NCI-H1105 treated with DMSO at 0.1 percent for 48 hours (cell line): ENCODE data around the gene CPVL.

Experiments
- DNase-seq: peaks from one replicate; lab custom pipeline; 2025; lab: John Stamatoyannopoulos, UW

CPVL gene

DNA sequence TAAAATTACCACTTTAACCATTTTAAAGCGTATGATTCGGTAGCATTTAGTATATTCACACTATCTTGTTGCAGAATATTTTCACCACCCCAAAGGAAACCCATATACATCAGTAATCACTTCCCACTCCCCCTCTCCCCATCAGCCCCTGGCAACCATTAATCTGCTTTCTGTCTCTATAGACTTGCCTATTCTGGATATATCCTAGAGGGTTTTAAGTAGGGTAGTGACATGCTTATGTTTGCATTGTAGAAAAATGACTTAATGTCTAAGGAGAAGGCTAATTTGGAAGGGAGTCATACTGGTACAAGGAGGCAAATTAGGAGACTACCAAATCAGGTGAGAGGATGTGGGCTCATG, 145.6 kb downstream of the CPVL start:
- DNase-seq: no peak

DNA sequence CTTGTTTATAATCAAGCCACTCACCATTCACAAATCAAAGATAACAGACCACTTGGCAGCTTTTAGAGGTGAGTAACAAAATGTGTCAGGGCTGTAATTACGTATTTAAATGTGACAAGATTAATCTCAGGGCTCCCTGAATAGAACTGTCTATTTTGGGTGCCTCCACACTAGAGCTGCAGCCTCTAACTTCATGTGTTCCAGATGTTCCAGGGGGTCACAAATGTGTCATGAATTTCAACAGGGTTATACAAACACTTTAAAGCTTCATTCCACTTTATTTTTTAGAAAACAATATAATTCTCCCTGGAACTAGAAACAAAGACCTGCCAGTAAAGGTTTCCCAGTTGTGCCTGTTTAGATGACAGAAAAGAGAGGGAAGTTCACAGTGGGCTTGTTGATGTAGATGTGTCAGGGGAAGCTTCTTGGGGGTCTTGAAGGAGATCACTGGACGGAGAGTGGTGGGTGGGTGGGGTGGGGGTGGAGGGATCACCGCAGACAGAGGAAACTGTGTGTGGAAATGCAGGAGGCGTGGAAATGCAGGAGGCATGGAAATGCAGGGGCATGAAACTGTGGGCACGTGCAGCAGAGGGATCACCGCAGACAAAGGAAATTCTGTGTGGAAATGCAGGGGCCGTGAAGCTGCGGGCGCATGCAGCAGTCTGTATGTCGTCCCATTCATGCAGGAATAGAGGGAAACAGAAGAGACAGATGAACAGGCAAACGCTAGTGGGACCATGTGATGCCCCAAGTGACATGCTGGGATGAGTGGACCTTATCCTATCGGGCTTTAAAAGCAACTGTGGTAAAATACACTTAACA, 146.2 kb downstream of the CPVL start:
- DNase-seq: no peak

DNA sequence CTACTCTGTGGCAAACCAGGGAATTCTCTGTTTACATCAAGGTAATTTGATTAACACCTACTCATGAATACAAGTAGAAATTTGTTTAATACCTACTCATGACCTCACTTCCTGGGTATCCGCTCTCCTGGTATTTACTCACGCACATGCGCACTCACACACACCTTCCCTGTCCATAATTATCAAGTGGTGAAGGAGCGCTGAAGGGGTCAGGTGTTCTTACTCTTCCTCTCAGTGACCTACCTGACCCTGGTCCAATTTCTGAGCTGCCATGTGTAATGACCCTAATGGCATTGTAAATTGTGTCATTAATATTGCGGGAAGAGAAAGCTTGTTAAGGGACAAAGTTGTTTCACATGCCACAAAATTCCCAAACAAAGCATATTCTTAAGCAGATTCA, 146.9 kb downstream of the CPVL start:
- DNase-seq: no peak

DNA sequence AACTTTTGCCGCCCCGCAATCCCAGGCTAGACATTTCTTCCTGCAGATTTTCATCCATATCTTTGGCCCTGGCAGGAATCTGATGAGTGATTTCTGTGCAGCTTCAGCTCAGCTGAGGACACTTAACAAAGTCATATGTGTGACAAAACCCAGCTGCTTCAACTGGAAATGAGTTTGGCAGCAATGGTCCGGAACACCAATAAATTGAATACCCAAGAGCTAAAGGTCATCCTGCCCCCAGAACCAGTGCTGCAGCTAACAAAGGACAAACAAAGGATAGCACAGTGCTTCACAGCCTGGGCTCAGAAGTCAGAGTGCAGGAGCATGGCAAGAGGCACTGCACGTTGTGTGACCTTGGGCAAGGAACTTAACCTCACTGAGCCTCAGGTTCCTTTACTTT, 148.2 kb downstream of the CPVL start:
- DNase-seq: no peak

DNA sequence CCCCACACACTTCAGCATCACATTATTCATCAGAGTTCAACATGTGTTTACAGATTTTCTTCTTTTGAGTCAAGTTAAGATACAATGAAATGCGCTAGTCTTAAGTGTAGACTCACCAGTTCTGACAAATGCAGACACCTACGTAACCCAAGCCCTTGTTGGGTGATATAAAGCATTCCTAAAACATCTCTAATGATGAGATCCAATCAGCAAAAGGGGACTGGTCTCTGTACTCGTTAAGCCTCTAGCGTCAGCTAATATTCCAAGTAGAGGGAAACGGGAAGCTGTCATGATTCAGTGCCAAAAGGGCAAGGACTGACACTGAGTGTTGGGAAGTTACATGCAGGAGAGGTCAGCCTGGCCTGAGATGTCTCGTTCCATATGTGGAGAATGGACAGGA, 149.5 kb downstream of the CPVL start:
- DNase-seq: no peak

DNA sequence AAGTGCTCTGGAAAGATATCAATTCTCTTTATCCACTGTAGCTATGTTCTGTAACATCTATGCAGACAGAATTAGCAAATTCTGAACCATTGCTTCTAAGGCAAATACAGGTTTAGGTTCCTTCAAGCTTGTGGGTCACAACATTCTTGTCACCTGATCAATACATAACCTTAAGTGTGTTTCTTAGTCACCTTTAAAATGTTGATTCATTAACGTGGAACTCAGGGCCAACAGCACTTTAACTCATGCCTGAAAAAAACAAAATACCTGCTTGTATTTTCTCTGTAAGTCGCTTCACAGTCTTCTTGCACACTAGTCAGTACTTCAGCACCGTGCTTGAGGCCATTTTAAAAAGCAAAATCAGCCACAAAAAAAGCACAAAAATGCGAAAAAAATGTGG, 153.0 kb downstream of the CPVL start:
- DNase-seq: no peak

DNA sequence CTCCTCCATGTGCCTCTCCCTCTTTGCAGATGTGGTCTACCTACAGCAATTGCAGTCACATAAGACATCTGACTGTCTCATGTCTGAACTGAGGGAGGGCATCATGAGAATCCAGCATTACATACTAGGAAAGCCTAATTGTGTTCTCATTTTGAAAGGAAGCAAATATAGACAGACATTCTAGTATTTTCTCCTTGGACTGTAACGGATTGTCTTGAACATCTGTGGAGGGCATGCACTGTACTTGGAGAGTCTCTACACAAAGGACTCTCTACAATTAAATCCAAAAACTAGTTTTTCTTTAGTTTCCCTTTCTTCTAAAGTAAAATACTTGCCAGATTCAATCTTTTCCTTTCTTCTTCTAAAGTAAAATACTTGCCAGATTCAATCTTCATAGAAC, 153.5 kb downstream of the CPVL start:
- no peak for DNase-seq

DNA sequence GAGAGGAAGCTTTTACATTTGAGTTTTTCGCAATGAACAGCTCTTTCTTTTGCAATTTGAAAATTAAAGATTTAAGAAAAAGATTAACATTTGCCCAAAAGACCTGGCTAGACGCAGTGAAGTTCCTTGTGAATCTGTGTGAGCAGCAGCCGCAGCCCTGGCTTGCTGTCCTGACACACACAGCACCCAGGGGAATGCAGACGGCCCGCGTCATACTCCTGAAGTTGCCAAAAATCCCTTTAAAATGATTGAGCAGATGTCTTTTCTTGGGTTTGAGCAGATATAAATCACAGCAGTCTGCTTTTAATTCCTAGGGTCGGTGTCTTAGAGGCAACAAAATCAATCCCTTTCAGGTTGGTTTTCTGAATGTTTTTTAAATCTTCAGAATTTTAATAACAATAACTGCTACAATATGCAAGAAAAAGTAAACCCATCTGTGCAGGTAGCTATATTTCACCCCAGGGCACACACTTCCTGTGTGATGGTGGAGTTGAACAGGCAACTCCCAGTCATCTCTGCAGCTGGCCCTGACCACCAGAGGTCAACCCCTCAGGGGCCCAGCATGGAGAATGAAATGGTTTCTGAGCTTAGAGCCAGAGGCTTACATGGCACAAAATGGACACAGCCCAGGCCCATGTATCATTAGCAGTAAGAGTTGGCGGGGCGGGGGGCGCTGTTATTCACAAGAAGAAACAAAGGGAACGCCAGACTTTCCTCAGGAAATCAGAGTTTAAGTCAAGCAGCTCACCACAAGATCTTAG, 156.0 kb downstream of the CPVL start:
- DNase-seq: no peak

DNA sequence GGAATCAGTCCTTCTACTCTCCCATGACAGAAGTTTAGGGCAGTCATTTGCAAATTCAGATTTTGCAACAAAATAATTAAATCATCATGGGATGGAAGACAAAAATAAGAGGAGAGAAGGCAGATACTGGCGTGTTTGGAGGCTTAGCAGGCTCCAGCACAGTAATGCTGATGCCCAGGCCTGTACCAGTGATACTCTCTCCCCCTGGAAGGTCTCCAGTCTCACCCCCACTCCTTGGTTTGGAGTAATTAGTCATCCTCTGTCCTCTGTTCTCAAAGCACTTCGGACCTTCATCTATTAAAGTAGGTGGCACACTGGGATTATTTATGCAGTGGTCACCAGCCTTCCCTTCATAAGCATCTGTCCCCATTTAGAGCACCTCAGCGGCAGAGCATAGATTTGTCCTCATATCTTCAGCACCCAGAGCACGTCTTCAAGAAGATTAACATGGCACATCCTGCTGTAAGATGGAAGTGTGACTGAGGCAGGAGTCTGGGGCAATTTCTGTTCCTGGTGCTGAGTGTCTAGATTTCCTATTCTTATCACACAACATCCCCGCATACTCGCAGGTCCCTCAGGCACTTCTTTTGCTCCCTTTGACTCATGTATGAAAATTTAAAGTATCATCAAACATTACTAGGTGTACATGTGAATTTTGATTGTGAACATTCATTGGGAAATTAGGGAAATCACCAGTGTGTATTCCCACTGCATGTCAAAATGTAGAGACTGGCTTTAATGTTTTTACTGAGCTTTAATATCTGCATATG, 156.9 kb downstream of the CPVL start:
- DNase-seq: no peak

DNA sequence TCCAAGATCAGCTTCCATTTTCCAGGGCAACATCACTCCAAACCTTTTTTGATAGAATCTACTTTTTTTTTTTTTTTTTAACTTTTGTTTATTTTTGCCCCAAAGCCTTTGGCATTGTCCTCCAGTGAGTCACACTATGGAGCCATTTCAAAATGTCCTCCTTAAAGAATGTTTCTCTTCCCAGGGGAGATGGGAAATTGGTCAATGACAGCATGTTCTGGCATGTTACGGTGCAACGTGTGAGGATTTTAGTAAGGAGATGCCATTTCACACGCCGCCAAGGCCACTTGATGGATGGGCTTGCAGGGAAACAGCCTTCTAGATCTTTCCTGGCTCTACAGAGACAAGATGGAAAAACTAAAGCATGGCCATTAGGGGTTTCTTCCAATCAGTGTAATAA, 157.5 kb downstream of the CPVL start:
- no peak for DNase-seq

DNA sequence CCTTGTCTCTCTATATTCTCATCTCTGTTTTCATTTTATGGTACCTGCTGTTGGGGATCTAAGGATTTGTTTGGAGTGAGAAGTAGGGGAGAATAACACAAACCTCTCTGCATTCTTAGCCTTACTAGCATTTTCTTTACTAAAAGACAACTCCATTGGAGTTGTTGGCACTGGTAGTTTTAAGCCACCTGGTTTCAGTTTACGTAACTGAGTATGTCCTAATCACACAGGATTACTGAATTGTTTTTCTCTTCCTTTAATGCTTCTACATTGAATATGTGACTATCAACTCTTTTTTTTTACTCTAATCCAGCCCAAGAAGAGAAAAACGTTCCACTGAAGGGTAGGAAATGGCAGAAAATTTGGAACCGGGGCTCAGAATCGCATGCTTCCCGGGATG, 158.2 kb downstream of the CPVL start:
- no peak for DNase-seq

DNA sequence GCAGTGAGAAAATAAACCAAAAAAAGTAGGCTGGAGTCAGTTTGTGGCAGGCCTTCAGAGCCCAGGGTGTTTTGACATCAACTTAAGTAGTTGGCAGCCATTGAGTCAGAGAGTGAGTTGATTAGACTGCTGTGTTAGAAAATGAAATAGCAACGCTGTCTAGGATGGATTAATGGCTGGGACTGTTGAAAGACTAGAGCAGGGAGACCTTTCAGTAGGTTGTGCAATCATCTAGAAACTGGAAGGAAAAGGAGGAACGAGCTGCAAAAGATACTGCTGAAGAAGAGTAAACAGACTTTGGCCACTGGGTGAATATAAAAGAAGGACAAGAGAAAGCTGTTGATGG, 159.6 kb downstream of the CPVL start:
- DNase-seq: no peak

DNA sequence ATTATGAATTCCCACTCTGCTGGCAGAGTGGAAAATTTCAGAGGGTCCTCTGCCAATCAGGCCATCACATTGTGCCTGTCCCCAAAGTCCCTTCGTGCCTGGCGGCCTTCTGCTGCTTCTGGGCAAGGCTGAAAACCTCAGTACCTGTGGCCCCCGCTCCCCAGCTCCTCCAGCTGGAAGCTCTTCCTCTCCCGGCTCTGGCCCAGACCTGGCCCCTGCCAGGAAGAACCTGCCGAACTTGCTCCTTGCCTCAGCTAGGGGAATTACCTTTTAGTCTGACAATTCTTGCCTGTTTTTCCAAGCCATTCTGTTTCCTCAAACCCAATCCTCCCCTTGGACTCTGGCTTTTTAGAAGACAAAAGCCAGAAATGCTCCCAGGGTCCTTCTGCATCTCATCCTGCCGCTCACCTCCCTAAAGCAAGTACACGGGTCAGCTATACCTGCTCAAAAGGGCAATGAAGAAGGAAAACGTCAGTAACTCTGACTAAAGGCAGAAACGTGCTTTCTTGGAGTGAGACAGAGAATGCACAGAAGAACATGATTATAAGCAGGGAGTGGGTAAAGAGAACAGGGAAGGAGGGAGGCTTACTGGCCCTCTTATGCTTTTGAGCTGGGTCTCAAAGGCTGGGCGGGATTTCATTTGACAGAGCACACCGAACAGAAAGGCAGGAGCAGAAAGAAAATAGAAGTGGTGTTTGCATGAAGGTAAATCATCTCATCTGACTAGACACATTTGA, 160.1 kb downstream of the CPVL start:
- DNase-seq: no peak

DNA sequence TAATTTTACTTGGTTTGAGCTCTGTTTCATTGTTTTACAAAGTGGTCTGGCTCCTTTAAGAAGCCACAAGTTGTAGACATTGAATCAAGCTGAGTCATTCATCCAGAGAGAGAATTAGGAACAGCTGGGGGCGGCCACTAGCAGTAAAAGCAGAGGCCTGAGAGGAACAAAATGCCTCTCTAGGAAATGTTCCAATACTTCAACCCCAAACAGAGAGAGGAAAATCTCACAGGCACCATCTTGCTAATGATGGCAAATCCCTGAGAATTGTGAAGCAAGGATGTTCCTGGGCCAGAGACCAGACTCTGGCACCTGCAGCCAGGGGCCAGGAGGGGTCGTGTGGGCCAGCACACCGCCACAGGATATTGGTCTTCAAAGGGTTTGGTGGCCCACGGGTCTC, 161.7 kb downstream of the CPVL start:
- DNase-seq: no peak

DNA sequence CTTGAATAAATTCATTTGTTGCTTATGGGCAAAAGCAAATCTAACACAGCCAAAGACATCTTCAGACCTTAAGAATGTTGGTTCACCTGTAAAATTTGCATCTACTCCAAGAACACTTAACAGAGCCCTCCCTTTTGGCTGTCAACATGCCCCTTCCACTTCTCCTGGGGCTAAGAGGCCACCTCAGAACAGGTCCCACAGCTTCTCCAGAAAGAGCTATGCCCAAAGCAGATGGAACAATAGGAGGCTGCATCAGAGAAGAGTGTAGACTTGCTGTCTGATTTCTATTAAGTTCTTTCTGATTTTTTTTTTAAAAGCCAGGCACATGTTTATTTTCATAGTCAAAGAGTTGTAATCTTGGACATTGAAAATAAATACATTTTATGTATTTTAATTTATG, 162.1 kb downstream of the CPVL start:
- DNase-seq: no peak

DNA sequence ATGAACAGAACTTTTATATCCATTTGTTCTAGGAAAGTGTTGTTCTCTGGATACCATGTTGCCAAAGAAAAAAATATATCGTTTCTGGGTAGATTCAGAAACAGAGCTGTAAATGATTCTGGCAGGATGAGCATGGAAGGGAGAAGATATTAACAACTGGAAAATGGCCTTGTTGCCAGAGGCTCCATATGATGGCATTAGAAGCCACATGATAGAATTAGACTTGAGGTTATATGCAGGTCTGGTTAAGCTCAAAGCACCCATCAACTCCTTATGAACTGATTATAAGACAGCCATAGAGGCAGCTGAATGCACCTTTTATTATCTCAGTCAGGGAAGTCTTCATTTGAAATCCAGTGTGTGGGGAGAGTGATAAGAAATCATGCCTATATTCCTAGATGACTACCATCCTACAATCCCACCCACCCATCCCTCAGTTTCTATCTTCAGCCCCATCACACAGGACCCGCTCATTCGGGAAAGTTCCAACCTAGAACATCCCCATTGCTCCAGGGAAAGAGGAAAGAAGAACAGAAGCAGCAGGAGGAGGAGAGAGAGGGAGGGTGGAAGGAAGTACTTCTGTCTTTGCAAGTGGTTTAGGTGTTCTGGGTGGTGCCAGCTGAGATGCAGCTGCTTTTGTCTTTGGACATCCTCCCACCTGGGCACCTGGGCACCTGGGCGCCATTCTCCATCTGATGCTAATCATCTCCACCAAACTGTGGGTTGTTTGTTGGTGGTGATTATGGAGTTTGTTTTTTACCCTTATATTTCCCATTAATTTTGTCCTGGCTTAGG, 162.7 kb downstream of the CPVL start:
- DNase-seq: no peak

DNA sequence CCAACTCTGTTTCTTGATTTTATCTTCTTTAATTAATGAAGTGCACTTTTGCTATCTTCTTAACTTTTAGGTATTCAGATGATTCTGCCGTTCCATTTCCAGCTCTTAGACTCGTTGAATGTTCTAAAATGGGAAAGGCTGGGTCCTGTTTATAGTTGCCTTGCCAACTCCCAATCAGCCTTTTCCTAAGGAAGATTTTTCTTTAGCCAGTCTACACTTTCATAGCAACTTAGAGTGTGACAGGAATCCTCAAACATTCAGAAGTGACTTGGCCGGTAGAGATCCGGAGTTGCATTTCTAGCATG, 165.2 kb downstream of the CPVL start:
- DNase-seq: no peak

DNA sequence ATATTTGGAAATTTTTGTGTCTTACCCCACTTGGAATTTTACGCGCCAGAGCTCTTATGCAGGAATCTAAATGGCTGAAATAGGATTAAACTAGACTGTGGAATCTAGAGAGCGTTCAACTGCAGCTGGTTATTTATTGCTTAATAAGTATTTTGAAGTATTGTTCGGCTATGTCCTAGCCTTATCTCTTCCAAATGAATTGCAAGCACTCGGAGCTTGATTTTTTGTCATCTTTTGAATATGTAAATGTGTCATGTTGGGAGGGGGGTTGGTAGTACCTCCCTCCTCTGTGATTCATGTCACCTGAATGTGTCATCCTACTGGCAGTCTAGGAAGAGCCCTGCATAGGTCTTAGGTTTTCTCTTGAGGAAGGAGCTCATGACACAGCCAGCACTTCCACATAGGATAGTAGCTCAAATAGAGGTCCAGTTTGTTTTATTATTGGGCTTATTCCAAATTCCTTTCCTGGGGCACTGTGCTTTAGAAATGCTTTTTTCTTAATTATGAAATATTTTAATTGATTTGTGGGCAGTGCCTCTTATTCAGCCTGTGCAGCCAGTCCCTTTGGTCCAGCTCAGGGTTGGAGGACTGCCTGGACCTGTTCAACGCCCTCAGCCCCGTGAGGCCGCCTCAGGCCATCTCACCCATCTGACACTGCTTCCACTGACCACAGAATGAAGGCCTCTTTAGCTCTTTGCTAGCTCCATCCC, 165.7 kb downstream of the CPVL start:
- DNase-seq: no peak

DNA sequence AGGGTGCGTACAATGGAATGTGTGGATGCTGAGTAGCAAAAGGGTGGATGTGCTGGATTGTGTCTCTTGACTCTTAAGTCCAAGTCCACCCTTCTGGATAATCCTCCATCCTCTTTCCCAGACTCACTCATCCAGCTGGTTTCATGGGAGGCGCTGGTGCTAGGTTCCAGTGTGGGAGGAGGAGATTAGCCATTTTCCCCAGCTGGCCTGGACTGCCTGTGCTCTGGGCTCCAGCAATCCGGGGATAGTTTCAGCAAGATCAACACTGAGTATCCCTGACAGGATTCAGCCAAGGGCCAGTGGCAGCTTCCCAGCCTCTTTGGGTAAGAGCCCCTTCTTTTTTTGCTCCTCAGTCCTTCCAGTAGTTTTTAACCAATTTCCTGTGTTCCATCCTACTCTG, 166.6 kb downstream of the CPVL start:
- no peak for DNase-seq

DNA sequence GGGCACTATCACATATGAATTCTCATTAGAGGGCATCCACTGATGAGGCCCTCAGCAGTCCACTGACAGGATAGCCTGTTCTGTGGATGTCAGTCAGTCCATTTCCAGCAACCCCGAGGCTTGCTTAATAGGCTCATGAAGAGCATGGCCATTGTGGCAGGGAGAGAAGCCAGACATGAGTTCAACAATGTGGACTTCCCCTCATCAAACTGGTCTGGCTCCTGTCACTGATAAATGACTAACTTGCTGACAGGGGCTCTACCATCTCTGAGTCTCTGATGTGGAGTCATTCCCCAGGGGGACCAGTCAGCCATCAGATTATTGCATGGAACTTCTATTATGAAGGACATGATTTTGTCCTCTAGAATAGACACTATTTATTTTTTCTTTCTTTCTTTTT, 168.5 kb downstream of the CPVL start:
- no peak for DNase-seq

DNA sequence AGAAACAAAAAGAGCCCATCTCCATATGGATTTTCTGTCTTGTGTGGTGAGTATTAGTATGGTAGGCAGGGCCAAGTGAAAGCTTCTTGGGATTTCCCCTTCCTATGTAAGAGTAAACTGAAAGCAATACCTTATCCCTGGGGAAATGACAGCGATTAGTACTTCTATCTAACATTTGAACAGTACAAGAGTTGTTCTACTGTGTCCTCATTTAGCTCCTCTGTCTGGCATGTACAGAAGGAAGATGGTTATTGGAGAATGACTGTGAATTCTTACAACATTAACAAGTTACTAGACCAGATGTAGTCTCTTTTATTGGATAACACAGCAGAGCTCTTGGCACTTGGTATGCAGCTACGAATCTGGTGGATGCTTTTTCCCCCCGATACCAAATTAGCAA, 170.3 kb downstream of the CPVL start:
- DNase-seq: no peak
